ENCODE measurements around the gene MEIS1.

DNA sequence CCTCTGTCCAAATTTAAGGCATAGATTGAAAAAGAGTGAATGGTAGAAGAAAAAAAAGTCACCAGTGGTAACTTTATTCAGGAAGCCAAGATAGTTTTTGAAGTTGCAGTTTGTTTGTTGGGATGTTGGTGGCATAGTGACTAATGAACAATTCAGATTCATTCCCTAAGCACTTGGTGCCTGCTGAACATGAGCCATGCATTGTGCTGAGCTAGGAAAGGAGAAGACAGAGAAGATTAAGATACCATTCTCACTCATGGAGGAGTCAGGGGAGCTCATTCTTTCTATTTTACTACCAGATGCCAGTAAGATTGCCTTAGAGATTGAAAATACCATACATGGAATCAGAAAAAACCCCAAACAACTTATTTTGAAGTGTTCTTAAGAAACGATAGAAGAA, 25.1 kb downstream of the MEIS1 start:
- TF ChIP-seq POLR2AphosphoS5 (IDR thresholded peaks at IDR 0.05; ENCODE audit: insufficient read depth, low read depth, low read length) (no peak), EZH2 (IDR thresholded peaks at IDR 0.05; ENCODE audit: borderline replicate concordance, low read depth, low read length, severe bottlenecking) (no peak), POLR2A (IDR thresholded peaks at IDR 0.05; ENCODE audit: low read depth, low read length) (no peak), MYC (IDR thresholded peaks at IDR 0.05; ENCODE audit: low read depth, low read length) (no peak), JUN (IDR thresholded peaks at IDR 0.05; ENCODE audit: borderline replicate concordance, insufficient read depth, insufficient read length, low read depth) (no peak)
- TF ChIP-seq, protein P1, sequence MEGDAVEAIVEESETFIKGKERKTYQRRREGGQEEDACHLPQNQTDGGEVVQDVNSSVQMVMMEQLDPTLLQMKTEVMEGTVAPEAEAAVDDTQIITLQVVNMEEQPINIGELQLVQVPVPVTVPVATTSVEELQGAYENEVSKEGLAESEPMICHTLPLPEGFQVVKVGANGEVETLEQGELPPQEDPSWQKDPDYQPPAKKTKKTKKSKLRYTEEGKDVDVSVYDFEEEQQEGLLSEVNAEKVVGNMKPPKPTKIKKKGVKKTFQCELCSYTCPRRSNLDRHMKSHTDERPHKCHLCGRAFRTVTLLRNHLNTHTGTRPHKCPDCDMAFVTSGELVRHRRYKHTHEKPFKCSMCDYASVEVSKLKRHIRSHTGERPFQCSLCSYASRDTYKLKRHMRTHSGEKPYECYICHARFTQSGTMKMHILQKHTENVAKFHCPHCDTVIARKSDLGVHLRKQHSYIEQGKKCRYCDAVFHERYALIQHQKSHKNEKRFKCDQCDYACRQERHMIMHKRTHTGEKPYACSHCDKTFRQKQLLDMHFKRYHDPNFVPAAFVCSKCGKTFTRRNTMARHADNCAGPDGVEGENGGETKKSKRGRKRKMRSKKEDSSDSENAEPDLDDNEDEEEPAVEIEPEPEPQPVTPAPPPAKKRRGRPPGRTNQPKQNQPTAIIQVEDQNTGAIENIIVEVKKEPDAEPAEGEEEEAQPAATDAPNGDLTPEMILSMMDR (IDR thresholded peaks at IDR 0.05; ENCODE audit: extremely low read depth in 1 of 2, insufficient read depth in 1 of 2, low read depth in 1 of 2, low read length in 2 of 2), result no peak
- TF ChIP-seq, protein P2, sequence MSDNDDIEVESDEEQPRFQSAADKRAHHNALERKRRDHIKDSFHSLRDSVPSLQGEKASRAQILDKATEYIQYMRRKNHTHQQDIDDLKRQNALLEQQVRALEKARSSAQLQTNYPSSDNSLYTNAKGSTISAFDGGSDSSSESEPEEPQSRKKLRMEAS (IDR thresholded peaks at IDR 0.05; ENCODE audit: insufficient read depth, insufficient read length), result no peak

Data from endothelial cell of umbilical vein (primary cell).